ENCODE measurements around the gene HAUS1. TPM values are rescaled to one million over a fixed set of nuclear protein-coding genes. Genes with fewer than 3 reads are reported as not detected.
A peak's percentile ranks its signal among the peaks of the same experiment; 100 is the strongest.
"Not testable (repeated sequence)": the region's sequence is repeated elsewhere in the genome, so short reads cannot be mapped to it uniquely, and the experiment has no call there.

Gene HAUS1
- total RNA-seq, 3 donors from 2014 or later: 34.7 to 42.4 (median 37.0) TPM

- Mint-ChIP-seq H3K4me1 (ENCODE audit: low read depth) (peaks cover 12% of the 10 kb centered on the region), H3K4me3 (no peak overlapping the region), H3K27me3 (ENCODE audit: low read depth) (no peaks in the 10 kb centered on the region), H3K36me3 (ENCODE audit: insufficient read depth) (peaks cover 24% of the 10 kb centered on the region), H3K9me3 (no peaks in the 10 kb centered on the region)
- DNase-seq: no peak
- ATAC-seq: no peak
Observed at GRCh38 chr18:46110406-46110805, 6.2 kb downstream of the HAUS1 start.

- H3K27me3 Mint-ChIP-seq (ENCODE audit: low read depth): no peaks in the 10 kb centered on the region
- H3K36me3 Mint-ChIP-seq (ENCODE audit: insufficient read depth): peaks cover 16% of the 10 kb centered on the region
- DNase-seq (no peak), ATAC-seq (no peak)
- no peaks in the 10 kb centered on the region for H3K9me3 Mint-ChIP-seq
- H3K4me1 Mint-ChIP-seq (ENCODE audit: low read depth): peaks cover 2% of the 10 kb centered on the region
- no peak overlapping the region for H3K4me3 Mint-ChIP-seq
Observed at GRCh38 chr18:46113751-46114150, 9.6 kb downstream of the HAUS1 start.

GRCh38 chr18:46126625-46127024 is 22.4 kb downstream of the HAUS1 start:
- not testable (repeated sequence) for DNase-seq; H3K9me3 Mint-ChIP-seq; H3K4me1 Mint-ChIP-seq (ENCODE audit: low read depth); H3K4me3 Mint-ChIP-seq; H3K27me3 Mint-ChIP-seq (ENCODE audit: low read depth); ATAC-seq
- peaks cover 20% of the 10 kb centered on the region for H3K36me3 Mint-ChIP-seq (ENCODE audit: insufficient read depth)

- Mint-ChIP-seq H3K4me3 (no peak overlapping the region), H3K9me3 (no peaks in the 10 kb centered on the region), H3K36me3 (ENCODE audit: insufficient read depth) (peaks cover 15% of the 10 kb centered on the region), H3K4me1 (ENCODE audit: low read depth) (no peaks in the 10 kb centered on the region), H3K27me3 (ENCODE audit: low read depth) (no peaks in the 10 kb centered on the region)
- ATAC-seq (no peak), DNase-seq (no peak)
Observed at GRCh38 chr18:46130061-46130460, 25.9 kb downstream of the HAUS1 start.

GRCh38 chr18:46130549-46130948 is 26.4 kb downstream of the HAUS1 start:
- H3K4me3 Mint-ChIP-seq; DNase-seq; H3K4me1 Mint-ChIP-seq (ENCODE audit: low read depth); H3K9me3 Mint-ChIP-seq; ATAC-seq; H3K27me3 Mint-ChIP-seq (ENCODE audit: low read depth): not testable (repeated sequence)
- peaks cover 15% of the 10 kb centered on the region for H3K36me3 Mint-ChIP-seq (ENCODE audit: insufficient read depth)

GRCh38 chr18:46133534-46133933 is 29.3 kb downstream of the HAUS1 start:
- Mint-ChIP-seq H3K27me3 (ENCODE audit: low read depth) (no peaks in the 10 kb centered on the region), H3K4me3 (no peak overlapping the region), H3K4me1 (ENCODE audit: low read depth) (no peaks in the 10 kb centered on the region), H3K36me3 (ENCODE audit: insufficient read depth) (peaks cover 10% of the 10 kb centered on the region), H3K9me3 (no peaks in the 10 kb centered on the region)
- DNase-seq (no peak), ATAC-seq (no peak)

GRCh38 chr18:46134920-46135675 is 30.9 kb downstream of the HAUS1 start:
- no peaks in the 10 kb centered on the region for H3K4me1 Mint-ChIP-seq (ENCODE audit: low read depth)
- no peaks in the 10 kb centered on the region for H3K27me3 Mint-ChIP-seq (ENCODE audit: low read depth)
- no peak overlapping the region for H3K4me3 Mint-ChIP-seq
- DNase-seq (no peak), ATAC-seq (no peak)
- peaks cover 3% of the 10 kb centered on the region for H3K36me3 Mint-ChIP-seq (ENCODE audit: insufficient read depth)
- H3K9me3 Mint-ChIP-seq: no peaks in the 10 kb centered on the region

- no peaks in the 10 kb centered on the region for H3K4me1 Mint-ChIP-seq (ENCODE audit: low read depth)
- H3K36me3 Mint-ChIP-seq (ENCODE audit: insufficient read depth): no peaks in the 10 kb centered on the region
- DNase-seq (no peak), ATAC-seq (no peak)
- H3K4me3 Mint-ChIP-seq: no peak overlapping the region
- H3K9me3 Mint-ChIP-seq: no peaks in the 10 kb centered on the region
- H3K27me3 Mint-ChIP-seq (ENCODE audit: low read depth): no peaks in the 10 kb centered on the region
Observed at GRCh38 chr18:46140173-46140572, 36.0 kb downstream of the HAUS1 start.

- ATAC-seq (no peak), DNase-seq (no peak)
- no peaks in the 10 kb centered on the region for H3K4me1 Mint-ChIP-seq (ENCODE audit: low read depth)
- H3K4me3 Mint-ChIP-seq: no peak overlapping the region
- no peaks in the 10 kb centered on the region for H3K27me3 Mint-ChIP-seq (ENCODE audit: low read depth)
- H3K9me3 Mint-ChIP-seq: no peaks in the 10 kb centered on the region
- H3K36me3 Mint-ChIP-seq (ENCODE audit: insufficient read depth): no peaks in the 10 kb centered on the region
Observed at GRCh38 chr18:46141199-46141598, 37.0 kb downstream of the HAUS1 start.

- Mint-ChIP-seq H3K27me3 (ENCODE audit: low read depth) (no peaks in the 10 kb centered on the region), H3K4me3 (no peak overlapping the region), H3K4me1 (ENCODE audit: low read depth) (peaks cover 41% of the 10 kb centered on the region), H3K9me3 (no peaks in the 10 kb centered on the region), H3K36me3 (ENCODE audit: insufficient read depth) (no peaks in the 10 kb centered on the region)
- DNase-seq (peak; percentile 40), ATAC-seq (peak in 1 of 2 donors; percentile 46)
Observed at GRCh38 chr18:46148810-46149209, 44.6 kb downstream of the HAUS1 start.

GRCh38 chr18:46152436-46152807 is 48.2 kb downstream of the HAUS1 start:
- no peak for ATAC-seq
- H3K4me3 Mint-ChIP-seq: no peak overlapping the region
- H3K27me3 Mint-ChIP-seq (ENCODE audit: low read depth): no peaks in the 10 kb centered on the region
- no peaks in the 10 kb centered on the region for H3K36me3 Mint-ChIP-seq (ENCODE audit: insufficient read depth)
- H3K4me1 Mint-ChIP-seq (ENCODE audit: low read depth): peaks cover 75% of the 10 kb centered on the region
- DNase-seq: no peak
- H3K9me3 Mint-ChIP-seq: no peaks in the 10 kb centered on the region

- Mint-ChIP-seq H3K36me3 (ENCODE audit: insufficient read depth) (no peaks in the 10 kb centered on the region), H3K4me1 (ENCODE audit: low read depth) (peaks cover 80% of the 10 kb centered on the region), H3K9me3 (no peaks in the 10 kb centered on the region), H3K27me3 (ENCODE audit: low read depth) (no peaks in the 10 kb centered on the region), H3K4me3 (no peak overlapping the region)
- ATAC-seq: no peak
- DNase-seq: no peak
Observed at GRCh38 chr18:46152808-46153617, 48.8 kb downstream of the HAUS1 start.

- Mint-ChIP-seq H3K4me3 (peak overlapping the region; percentile 56), H3K4me1 (ENCODE audit: low read depth) (peaks cover 76% of the 10 kb centered on the region), H3K27me3 (ENCODE audit: low read depth) (no peaks in the 10 kb centered on the region), H3K36me3 (ENCODE audit: insufficient read depth) (no peaks in the 10 kb centered on the region), H3K9me3 (no peaks in the 10 kb centered on the region)
- DNase-seq: peak; percentile 31
- peak; percentile 81 to 83 for ATAC-seq
Observed at GRCh38 chr18:46155641-46156051, 51.5 kb downstream of the HAUS1 start.

GRCh38 chr18:46156124-46156745 is 52.0 kb downstream of the HAUS1 start:
- Mint-ChIP-seq H3K27me3 (ENCODE audit: low read depth) (no peaks in the 10 kb centered on the region), H3K9me3 (no peaks in the 10 kb centered on the region), H3K4me3 (peak overlapping the region; percentile 56), H3K36me3 (ENCODE audit: insufficient read depth) (no peaks in the 10 kb centered on the region), H3K4me1 (ENCODE audit: low read depth) (peaks cover 79% of the 10 kb centered on the region)
- ATAC-seq: peak; percentile 66 to 68
- DNase-seq: peak; percentile 14

Measured in activated T-cell treated with anti-CD3 and anti-CD28 coated beads, Interleukin-2, amount 50 U/mL, for 4 hours (primary cell).